ENCODE measurements around the gene LHFPL3. TPM values are rescaled to one million over a fixed set of nuclear protein-coding genes. Genes with fewer than 3 reads are reported as not detected.

The LHFPL3 gene
- total and polyA plus RNA-seq, 2 donors (not counting 1 experiment from before 2014, with no cell fraction given): not detected

DNA sequence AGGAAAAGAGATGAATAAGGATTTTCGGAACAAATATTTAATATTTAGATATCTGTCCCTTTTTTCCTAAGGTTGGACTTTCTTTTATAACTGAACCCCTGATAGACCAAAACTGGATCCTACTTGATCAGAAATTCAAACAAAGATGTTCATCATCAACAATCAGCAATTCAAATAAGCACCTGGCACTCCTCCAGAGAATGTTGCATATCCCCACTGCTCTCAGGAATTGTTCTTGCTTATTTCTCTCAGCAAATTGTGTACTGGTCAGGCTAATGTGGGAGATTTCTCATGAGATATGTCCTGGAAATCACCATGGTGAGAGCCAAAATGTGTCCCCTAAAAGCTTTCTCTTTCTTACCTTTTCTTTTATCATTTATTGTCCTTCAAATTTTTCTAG is 40.3 kb upstream of the LHFPL3 start:
- H3K36me3 ChIP-seq (ENCODE audit: control insufficient read depth, insufficient read depth, low read length): no peaks in the 10 kb centered on the region

DNA sequence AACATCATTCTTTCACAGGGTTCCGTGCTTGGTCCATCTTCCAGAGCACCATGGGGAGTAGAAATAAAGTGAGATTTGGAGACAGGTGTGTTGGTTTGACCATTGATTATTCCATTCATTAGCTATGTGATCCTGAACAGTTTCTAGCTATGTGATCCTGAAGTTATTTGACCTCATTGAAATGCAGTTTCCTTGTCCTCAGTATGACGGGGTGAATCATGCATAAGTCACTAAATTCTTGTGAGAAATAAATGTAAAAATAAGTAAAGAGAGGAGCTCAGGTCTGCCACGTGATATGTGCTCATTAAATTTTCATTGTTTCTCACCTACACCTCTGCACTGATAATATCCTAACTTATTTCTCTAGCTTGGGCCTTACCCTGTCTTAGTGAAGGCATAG is 34.1 kb upstream of the LHFPL3 start:
- H4K20me1 ChIP-seq (ENCODE audit: control insufficient read depth, extremely low read depth, insufficient read depth, low read length): no peaks in the 10 kb centered on the region
- no peak overlapping the region for H3K9ac ChIP-seq (ENCODE audit: insufficient read depth, low read length)
- H2AFZ ChIP-seq (ENCODE audit: low read length): no peak overlapping the region
- no peaks in the 10 kb centered on the region for H3K27me3 ChIP-seq (ENCODE audit: control insufficient read depth, insufficient read depth, low read length)
- no peak for DNase-seq (ENCODE audit: low read depth in 2 of 2)
- no peaks in the 10 kb centered on the region for H3K79me2 ChIP-seq (ENCODE audit: control insufficient read depth, insufficient read depth, low read length)
- H3K27ac ChIP-seq (ENCODE audit: insufficient read depth, low read length): no peak overlapping the region
- no peak overlapping the region for H3K4me2 ChIP-seq (ENCODE audit: extremely low read depth, insufficient read depth, low read length)
- H3K4me1 ChIP-seq (ENCODE audit: control insufficient read depth, extremely low read depth, insufficient read depth, low read length): no peaks in the 10 kb centered on the region
- H3K4me3 ChIP-seq (replicated peaks in 1 of 4; ENCODE audit: control extremely low read depth in 1 of 4, insufficient read depth in 1 of 4, low read depth in 3 of 4, low read length in 4 of 4): no peak overlapping the region
- no peaks in the 10 kb centered on the region for H3K9me3 ChIP-seq (ENCODE audit: control insufficient read depth, insufficient read depth, low read depth, low read length)
- TF ChIP-seq CTCF (conservative IDR thresholded peaks at IDR 0.05 in 1 of 2, IDR thresholded peaks at IDR 0.05 in 1 of 2; ENCODE audit: low read depth in 1 of 2, low read length in 2 of 2): no peak
- TF ChIP-seq EZH2 (IDR thresholded peaks at IDR 0.05; ENCODE audit: low read length, missing control alignments): no peak
- H3K36me3 ChIP-seq (ENCODE audit: control insufficient read depth, insufficient read depth, low read length): no peaks in the 10 kb centered on the region

More for the DNA sequence above, 40.3 kb upstream of the LHFPL3 start:
- H3K4me3 ChIP-seq (replicated peaks in 1 of 4; ENCODE audit: control extremely low read depth in 1 of 4, insufficient read depth in 1 of 4, low read depth in 3 of 4, low read length in 4 of 4): no peak overlapping the region
- H3K9ac ChIP-seq (ENCODE audit: insufficient read depth, low read length): no peak overlapping the region
- no peaks in the 10 kb centered on the region for H4K20me1 ChIP-seq (ENCODE audit: control insufficient read depth, extremely low read depth, insufficient read depth, low read length)
- H3K27me3 ChIP-seq (ENCODE audit: control insufficient read depth, insufficient read depth, low read length): no peaks in the 10 kb centered on the region
- no peaks in the 10 kb centered on the region for H3K79me2 ChIP-seq (ENCODE audit: control insufficient read depth, insufficient read depth, low read length)
- no peak for DNase-seq (ENCODE audit: low read depth in 2 of 2)
- no peak overlapping the region for H3K4me2 ChIP-seq (ENCODE audit: extremely low read depth, insufficient read depth, low read length)
- H3K4me1 ChIP-seq (ENCODE audit: control insufficient read depth, extremely low read depth, insufficient read depth, low read length): no peaks in the 10 kb centered on the region
- H3K27ac ChIP-seq (ENCODE audit: insufficient read depth, low read length): no peak overlapping the region
- no peak for TF ChIP-seq EZH2 (IDR thresholded peaks at IDR 0.05; ENCODE audit: low read length, missing control alignments)
- no peak for TF ChIP-seq CTCF (conservative IDR thresholded peaks at IDR 0.05 in 1 of 2, IDR thresholded peaks at IDR 0.05 in 1 of 2; ENCODE audit: low read depth in 1 of 2, low read length in 2 of 2)
- no peaks in the 10 kb centered on the region for H3K9me3 ChIP-seq (ENCODE audit: control insufficient read depth, insufficient read depth, low read depth, low read length)
- no peak overlapping the region for H2AFZ ChIP-seq (ENCODE audit: low read length)

GRCh38 chr7:104296266-104296665 is 32.1 kb upstream of the LHFPL3 start:
- Histone ChIP-seq H3K27me3 (ENCODE audit: control insufficient read depth, insufficient read depth, low read length) (no peaks in the 10 kb centered on the region), H3K36me3 (ENCODE audit: control insufficient read depth, insufficient read depth, low read length) (no peaks in the 10 kb centered on the region), H3K27ac (ENCODE audit: insufficient read depth, low read length) (no peak overlapping the region), H3K4me3 (replicated peaks in 1 of 4; ENCODE audit: control extremely low read depth in 1 of 4, insufficient read depth in 1 of 4, low read depth in 3 of 4, low read length in 4 of 4) (no peak overlapping the region), H3K79me2 (ENCODE audit: control insufficient read depth, insufficient read depth, low read length) (no peaks in the 10 kb centered on the region), H3K9ac (ENCODE audit: insufficient read depth, low read length) (no peak overlapping the region), H3K4me1 (ENCODE audit: control insufficient read depth, extremely low read depth, insufficient read depth, low read length) (no peaks in the 10 kb centered on the region), H2AFZ (ENCODE audit: low read length) (no peak overlapping the region), H4K20me1 (ENCODE audit: control insufficient read depth, extremely low read depth, insufficient read depth, low read length) (no peaks in the 10 kb centered on the region), H3K4me2 (ENCODE audit: extremely low read depth, insufficient read depth, low read length) (no peak overlapping the region), H3K9me3 (ENCODE audit: control insufficient read depth, insufficient read depth, low read depth, low read length) (no peaks in the 10 kb centered on the region)
- TF ChIP-seq EZH2 (IDR thresholded peaks at IDR 0.05; ENCODE audit: low read length, missing control alignments) (no peak), CTCF (conservative IDR thresholded peaks at IDR 0.05 in 1 of 2, IDR thresholded peaks at IDR 0.05 in 1 of 2; ENCODE audit: low read depth in 1 of 2, low read length in 2 of 2) (no peak)
- DNase-seq (ENCODE audit: low read depth in 2 of 2): no peak

All from fibroblast of lung (primary cell).